ENCODE measurements around the gene GPR35.

Gene GPR35

GRCh38 chr2:240627736-240628506, 2.6 kb downstream of the GPR35 start:
- Histone ChIP-seq H3K4me1 (no peaks in the 10 kb centered on the region), H3K4me2 (ENCODE audit: low read length) (no peak overlapping the region), H3K79me2 (no peaks in the 10 kb centered on the region), H2AFZ (no peak overlapping the region), H3K27ac (no peak overlapping the region), H3K9me3 (ENCODE audit: control insufficient read depth, low read length) (no peaks in the 10 kb centered on the region), H3K4me3 (ENCODE audit: low read depth, low read length) (no peak overlapping the region), H3K36me3 (ENCODE audit: control insufficient read depth, insufficient read depth, low read length) (no peaks in the 10 kb centered on the region), H3K27me3 (ENCODE audit: control insufficient read depth, insufficient read depth, low read length) (no peaks in the 10 kb centered on the region), H3K9ac (no peak overlapping the region)
- TF ChIP-seq, protein P1, sequence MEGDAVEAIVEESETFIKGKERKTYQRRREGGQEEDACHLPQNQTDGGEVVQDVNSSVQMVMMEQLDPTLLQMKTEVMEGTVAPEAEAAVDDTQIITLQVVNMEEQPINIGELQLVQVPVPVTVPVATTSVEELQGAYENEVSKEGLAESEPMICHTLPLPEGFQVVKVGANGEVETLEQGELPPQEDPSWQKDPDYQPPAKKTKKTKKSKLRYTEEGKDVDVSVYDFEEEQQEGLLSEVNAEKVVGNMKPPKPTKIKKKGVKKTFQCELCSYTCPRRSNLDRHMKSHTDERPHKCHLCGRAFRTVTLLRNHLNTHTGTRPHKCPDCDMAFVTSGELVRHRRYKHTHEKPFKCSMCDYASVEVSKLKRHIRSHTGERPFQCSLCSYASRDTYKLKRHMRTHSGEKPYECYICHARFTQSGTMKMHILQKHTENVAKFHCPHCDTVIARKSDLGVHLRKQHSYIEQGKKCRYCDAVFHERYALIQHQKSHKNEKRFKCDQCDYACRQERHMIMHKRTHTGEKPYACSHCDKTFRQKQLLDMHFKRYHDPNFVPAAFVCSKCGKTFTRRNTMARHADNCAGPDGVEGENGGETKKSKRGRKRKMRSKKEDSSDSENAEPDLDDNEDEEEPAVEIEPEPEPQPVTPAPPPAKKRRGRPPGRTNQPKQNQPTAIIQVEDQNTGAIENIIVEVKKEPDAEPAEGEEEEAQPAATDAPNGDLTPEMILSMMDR (IDR thresholded peaks at IDR 0.05) = no peak

GRCh38 chr2:240628507-240628807, 3.2 kb downstream of the GPR35 start:
- Histone ChIP-seq H3K27me3 (ENCODE audit: control insufficient read depth, insufficient read depth, low read length) (no peaks in the 10 kb centered on the region), H3K4me2 (ENCODE audit: low read length) (no peak overlapping the region), H3K27ac (no peak overlapping the region), H3K4me1 (no peaks in the 10 kb centered on the region), H3K4me3 (ENCODE audit: low read depth, low read length) (no peak overlapping the region), H2AFZ (no peak overlapping the region), H3K9me3 (ENCODE audit: control insufficient read depth, low read length) (no peaks in the 10 kb centered on the region), H3K36me3 (ENCODE audit: control insufficient read depth, insufficient read depth, low read length) (no peaks in the 10 kb centered on the region), H3K9ac (no peak overlapping the region), H3K79me2 (no peaks in the 10 kb centered on the region)
- TF ChIP-seq, protein P1 (IDR thresholded peaks at IDR 0.05) = no peak

DNA sequence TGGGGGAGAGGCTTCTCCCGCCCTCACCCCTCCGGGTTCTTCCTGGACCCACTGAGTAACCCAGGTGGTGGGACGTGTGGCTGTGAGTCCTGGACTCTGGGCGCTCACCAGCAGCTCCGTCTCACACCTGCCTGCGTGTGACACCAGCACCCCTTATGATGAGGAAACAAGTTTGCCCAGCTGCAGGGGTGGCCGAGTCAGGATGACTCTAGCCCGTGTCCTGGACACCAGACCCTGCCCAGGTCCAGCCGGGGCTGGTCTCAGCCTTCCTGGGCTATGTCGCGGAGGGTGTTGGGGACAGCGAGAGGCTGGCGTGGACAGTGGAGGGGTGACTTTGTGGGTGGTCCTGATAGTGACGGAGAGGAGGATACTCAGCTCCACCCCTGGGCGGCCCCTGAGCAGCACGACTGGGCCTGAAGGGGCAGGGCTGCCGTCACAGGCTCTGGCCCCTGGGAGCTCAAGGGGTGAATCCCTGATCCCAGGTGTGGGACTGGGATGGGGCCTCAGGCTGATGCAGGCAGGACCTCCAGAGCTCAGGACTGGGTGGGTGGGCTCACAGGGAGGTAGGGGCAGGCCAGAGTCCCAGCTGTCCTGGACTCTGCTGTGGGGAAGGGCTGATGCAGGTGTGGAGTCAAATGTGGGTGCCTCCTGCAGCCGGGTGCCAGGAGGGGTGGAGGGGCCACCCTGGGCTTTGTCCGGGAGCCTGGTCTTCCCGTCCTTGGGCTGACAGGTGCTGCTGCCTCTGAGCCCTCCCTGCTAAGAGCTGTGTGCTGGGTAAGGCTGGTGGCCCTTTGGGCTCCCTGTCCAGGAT, 3.7 kb downstream of the GPR35 start:
- Histone ChIP-seq H3K4me1 (no peaks in the 10 kb centered on the region), H3K36me3 (ENCODE audit: control insufficient read depth, insufficient read depth, low read length) (no peaks in the 10 kb centered on the region), H3K9me3 (ENCODE audit: control insufficient read depth, low read length) (no peaks in the 10 kb centered on the region)

DNA sequence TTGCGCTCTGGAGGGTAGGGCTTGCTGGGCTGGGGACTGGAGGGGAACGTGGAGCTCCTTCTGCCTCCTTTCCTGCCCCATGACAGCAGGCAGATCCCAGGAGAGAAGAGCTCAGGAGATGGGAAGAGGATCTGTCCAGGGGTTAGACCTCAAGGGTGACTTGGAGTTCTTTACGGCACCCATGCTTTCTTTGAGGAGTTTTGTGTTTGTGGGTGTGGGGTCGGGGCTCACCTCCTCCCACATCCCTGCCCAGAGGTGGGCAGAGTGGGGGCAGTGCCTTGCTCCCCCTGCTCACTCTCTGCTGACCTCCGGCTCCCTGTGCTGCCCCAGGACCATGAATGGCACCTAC, 4.3 kb downstream of the GPR35 start:
- Histone ChIP-seq H3K4me2 (ENCODE audit: low read length) (no peak overlapping the region), H3K4me1 (no peaks in the 10 kb centered on the region), H3K79me2 (no peaks in the 10 kb centered on the region), H2AFZ (no peak overlapping the region), H3K9me3 (ENCODE audit: control insufficient read depth, low read length) (no peaks in the 10 kb centered on the region), H3K9ac (no peak overlapping the region), H3K4me3 (ENCODE audit: low read depth, low read length) (no peak overlapping the region), H3K27ac (no peak overlapping the region), H3K36me3 (ENCODE audit: control insufficient read depth, insufficient read depth, low read length) (no peaks in the 10 kb centered on the region), H3K27me3 (ENCODE audit: control insufficient read depth, insufficient read depth, low read length) (no peaks in the 10 kb centered on the region)
- TF ChIP-seq, protein P1 (IDR thresholded peaks at IDR 0.05) = no peak

More for the DNA sequence above, 3.7 kb downstream of the GPR35 start:
- no peak overlapping the region for H2AFZ ChIP-seq
- no peak overlapping the region for H3K4me2 ChIP-seq (ENCODE audit: low read length)
- TF ChIP-seq, protein P1 (IDR thresholded peaks at IDR 0.05) = no peak
- no peaks in the 10 kb centered on the region for H3K79me2 ChIP-seq
- no peak overlapping the region for H3K9ac ChIP-seq
- no peak overlapping the region for H3K27ac ChIP-seq
- no peaks in the 10 kb centered on the region for H3K27me3 ChIP-seq (ENCODE audit: control insufficient read depth, insufficient read depth, low read length)
- H3K4me3 ChIP-seq (ENCODE audit: low read depth, low read length) = no peak overlapping the region

Measured in parathyroid adenoma (tissue), 2 donors.